Immature natural killer cell (primary cell): ENCODE data around the gene RCOR1. TPM values are rescaled to one million over a fixed set of nuclear protein-coding genes. Genes with fewer than 3 reads are reported as not detected.
"Not testable (repeated sequence)": the region's sequence is repeated elsewhere in the genome, so short reads cannot be mapped to it uniquely, and the experiment has no call there.

ENCODE experiments used
- DNase-seq, 3 donors: peaks; one replicate each; pipeline ENCODE4 v3.0.0; 2022; ENCODE audit warnings: mixed read lengths in 1 of 3
- H3K27ac Mint-ChIP-seq, 6 donors: one replicate each; pipeline ENCODE4 v1.8.0; 2020; ENCODE audit warnings: mixed read lengths in 6 of 6, mild to moderate bottlenecking in 5 of 6, inconsistent platforms in 4 of 6, moderate library complexity in 3 of 6
- H3K27me3 Mint-ChIP-seq, 3 donors: one replicate each; pipeline ENCODE4 v1.8.0; 2020 to 2021; ENCODE audit warnings: low read depth in 3 of 3, mild to moderate bottlenecking in 3 of 3, mixed read lengths in 3 of 3, moderate library complexity in 3 of 3, inconsistent platforms in 1 of 3
- H3K36me3 Mint-ChIP-seq, 3 donors: one replicate each; pipeline ENCODE4 v1.8.0; 2020; ENCODE audit warnings: mixed read lengths in 3 of 3, inconsistent platforms in 2 of 3, mild to moderate bottlenecking in 2 of 3
- H3K4me1 Mint-ChIP-seq, 2 donors: one replicate each; pipeline ENCODE4 v1.8.0; 2020; ENCODE audit warnings: inconsistent platforms in 2 of 2, mild to moderate bottlenecking in 2 of 2, mixed read lengths in 2 of 2, moderate library complexity in 1 of 2
- H3K4me3 Mint-ChIP-seq, 5 donors: one replicate each; pipeline ENCODE4 v1.8.0; 2020; ENCODE audit warnings: mild to moderate bottlenecking in 5 of 5, mixed read lengths in 5 of 5, inconsistent platforms in 3 of 5, moderate library complexity in 3 of 5
- H3K9me3 Mint-ChIP-seq, 6 donors: one replicate each; pipeline ENCODE4 v1.8.0; 2020; ENCODE audit warnings: mild to moderate bottlenecking in 6 of 6, mixed read lengths in 6 of 6, inconsistent platforms in 4 of 6, moderate library complexity in 3 of 6
- polyA plus RNA-seq, 3 donors: library from polyadenylated mRNA; unstranded; fragments of 300-500 nt; fragmentation: Illumina TruSeq; gene quantifications; one replicate each; pipeline ENCODE4 v1.2.3, GENCODE V29; 2021

The RCOR1 gene
- polyA plus RNA-seq: under 1 TPM; 0.23 to 0.63 (median 0.24) TPM

GRCh38 chr14:102591944-102592762 is at the start of gene RCOR1:
TSS of gene RCOR1 (plus strand) at chr14:102592649. CDS start at chr14:102592887, 238 bp downstream.
- DNase-seq: peak; percentile 97 to 98 (median 98)
- H3K36me3 Mint-ChIP-seq: no peaks in the 10 kb centered on the region
- H3K27ac Mint-ChIP-seq: peak within 1 kb of the TSS; percentile 80 to 96 (median 93)
- peak within 1 kb of the TSS; percentile 79 to 96 (median 90) for H3K4me3 Mint-ChIP-seq
- peaks cover 9 to 18% (median 15%) of the 10 kb centered on the region in 3 donors for H3K27me3 Mint-ChIP-seq
- peaks cover 18 to 19% of the 10 kb centered on the region in 2 donors for H3K4me1 Mint-ChIP-seq
- no peaks in the 10 kb centered on the region for H3K9me3 Mint-ChIP-seq

GRCh38 chr14:102544046-102544746 is 48.3 kb upstream of the RCOR1 start:
- Mint-ChIP-seq H3K36me3 (no peaks in the 10 kb centered on the region), H3K9me3 (no peaks in the 10 kb centered on the region), H3K27me3 (peaks cover 4 to 16% (median 11%) of the 10 kb centered on the region in 3 donors), H3K4me3 (peak overlapping the region in 2 of 5 donors; percentile 13 to 29), H3K4me1 (peaks cover 0 to 3% of the 10 kb centered on the region in 2 donors), H3K27ac (no peak overlapping the region)
- DNase-seq: no peak

- Mint-ChIP-seq H3K4me1 (peaks cover 0 to 3% of the 10 kb centered on the region in 2 donors), H3K27ac (no peak overlapping the region), H3K36me3 (no peaks in the 10 kb centered on the region), H3K27me3 (peaks cover 4 to 16% (median 11%) of the 10 kb centered on the region in 3 donors), H3K4me3 (peak overlapping the region in 2 of 5 donors; percentile 62 to 65), H3K9me3 (no peaks in the 10 kb centered on the region)
- peak in 2 of 3 donors; percentile 11 to 34 for DNase-seq
Observed at GRCh38 chr14:102544747-102545460, 47.5 kb upstream of the RCOR1 start.

GRCh38 chr14:102545461-102546265 is 46.8 kb upstream of the RCOR1 start:
- DNase-seq: no peak
- H3K4me1 Mint-ChIP-seq: peaks cover 0 to 3% of the 10 kb centered on the region in 2 donors
- H3K27me3 Mint-ChIP-seq: peaks cover 4 to 16% (median 14%) of the 10 kb centered on the region in 3 donors
- no peaks in the 10 kb centered on the region for H3K9me3 Mint-ChIP-seq
- no peaks in the 10 kb centered on the region for H3K36me3 Mint-ChIP-seq
- H3K27ac Mint-ChIP-seq: no peak overlapping the region
- H3K4me3 Mint-ChIP-seq: peak overlapping the region in 3 of 5 donors; percentile 4 to 65 (median 27)

- Mint-ChIP-seq H3K4me1 (peaks cover 0 to 3% of the 10 kb centered on the region in 2 donors), H3K4me3 (no peak overlapping the region), H3K27me3 (peaks cover 4 to 14% (median 13%) of the 10 kb centered on the region in 3 donors)
Observed at GRCh38 chr14:102548616-102549240, 43.7 kb upstream of the RCOR1 start.

GRCh38 chr14:102550927-102551401 is 41.5 kb upstream of the RCOR1 start:
- not testable (repeated sequence) for H3K27ac Mint-ChIP-seq, H3K4me3 Mint-ChIP-seq

More at GRCh38 chr14:102548616-102549240, 43.7 kb upstream of the RCOR1 start:
- H3K36me3 Mint-ChIP-seq: no peaks in the 10 kb centered on the region
- no peaks in the 10 kb centered on the region for H3K9me3 Mint-ChIP-seq
- no peak overlapping the region for H3K27ac Mint-ChIP-seq
- no peak for DNase-seq

GRCh38 chr14:102551995-102552705 is 40.3 kb upstream of the RCOR1 start:
- no peak overlapping the region for H3K4me3 Mint-ChIP-seq

More at GRCh38 chr14:102550927-102551401, 41.5 kb upstream of the RCOR1 start:
- not testable (repeated sequence) for DNase-seq, H3K36me3 Mint-ChIP-seq, H3K9me3 Mint-ChIP-seq, H3K4me1 Mint-ChIP-seq
- peaks cover 4 to 11% (median 6%) of the 10 kb centered on the region in 3 donors for H3K27me3 Mint-ChIP-seq

GRCh38 chr14:102554821-102555819 is 37.3 kb upstream of the RCOR1 start:
- H3K9me3 Mint-ChIP-seq: no peaks in the 10 kb centered on the region
- H3K27ac Mint-ChIP-seq: peak overlapping the region in 4 of 6 donors; percentile 28 to 72 (median 60)
- H3K4me1 Mint-ChIP-seq: peaks cover 0 to 2% of the 10 kb centered on the region in 2 donors
- H3K4me3 Mint-ChIP-seq: peak overlapping the region; percentile 76 to 83 (median 80)
- H3K36me3 Mint-ChIP-seq: no peaks in the 10 kb centered on the region
- peak; percentile 69 to 72 (median 72) for DNase-seq
- H3K27me3 Mint-ChIP-seq: peaks cover 0 to 2% (median 0%) of the 10 kb centered on the region in 3 donors

More at GRCh38 chr14:102551995-102552705, 40.3 kb upstream of the RCOR1 start:
- peaks cover 0 to 2% of the 10 kb centered on the region in 2 donors for H3K4me1 Mint-ChIP-seq
- peaks cover 4 to 9% (median 5%) of the 10 kb centered on the region in 3 donors for H3K27me3 Mint-ChIP-seq
- no peaks in the 10 kb centered on the region for H3K36me3 Mint-ChIP-seq
- H3K9me3 Mint-ChIP-seq: no peaks in the 10 kb centered on the region
- H3K27ac Mint-ChIP-seq: no peak overlapping the region
- no peak for DNase-seq

GRCh38 chr14:102556098-102556677 is 36.3 kb upstream of the RCOR1 start:
- no peak for DNase-seq
- Mint-ChIP-seq H3K27me3 (no peaks in the 10 kb centered on the region), H3K27ac (peak overlapping the region in 1 of 6 donors; percentile 72), H3K4me1 (peaks cover 0 to 2% of the 10 kb centered on the region in 2 donors), H3K9me3 (no peaks in the 10 kb centered on the region), H3K4me3 (peak overlapping the region in 4 of 5 donors; percentile 32 to 82 (median 72)), H3K36me3 (no peaks in the 10 kb centered on the region)

GRCh38 chr14:102557434-102558226 is 34.8 kb upstream of the RCOR1 start:
- no peak for DNase-seq
- H3K36me3 Mint-ChIP-seq: no peaks in the 10 kb centered on the region
- peaks cover 0 to 2% of the 10 kb centered on the region in 2 donors for H3K4me1 Mint-ChIP-seq
- H3K27me3 Mint-ChIP-seq: no peaks in the 10 kb centered on the region
- H3K9me3 Mint-ChIP-seq: no peaks in the 10 kb centered on the region
- H3K4me3 Mint-ChIP-seq: peak overlapping the region in 1 of 5 donors; percentile 3
- H3K27ac Mint-ChIP-seq: no peak overlapping the region
